Measurements from ENCODE around the gene SMYD3. TPM values are rescaled to one million over a fixed set of nuclear protein-coding genes. Genes with fewer than 3 reads are reported as not detected.

Gene SMYD3
- total RNA-seq, 1 donor from 2014 or later = 29.3 TPM

DNA sequence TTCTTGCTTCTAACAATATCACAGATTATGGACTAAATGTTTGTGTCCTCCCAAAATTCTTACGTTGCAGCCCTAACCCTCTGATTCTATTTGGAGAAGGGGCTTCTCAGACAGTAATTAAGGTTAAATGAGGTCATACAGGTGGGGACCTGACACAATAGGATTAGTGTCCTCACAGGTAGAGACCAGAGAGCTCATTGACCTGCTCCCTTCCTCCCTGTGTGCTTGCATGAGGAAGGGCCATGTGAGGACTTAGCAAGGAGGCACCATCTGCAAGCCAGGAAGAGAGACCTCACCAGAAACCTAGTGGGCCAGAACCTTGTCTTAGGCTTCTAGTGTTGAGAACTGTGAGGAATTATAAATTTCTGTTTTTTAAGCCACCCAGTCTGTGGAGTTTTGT is 322.6 kb downstream of the SMYD3 start:
- Mint-ChIP-seq H3K27ac (ENCODE audit: unreplicated experiment) (no peak overlapping the region), H3K36me3 (ENCODE audit: low read depth) (no peaks in the 10 kb centered on the region), H3K4me1 (ENCODE audit: low read depth) (peaks cover 11% of the 10 kb centered on the region), H3K4me3 (ENCODE audit: unreplicated experiment) (no peak overlapping the region), H3K27me3 (ENCODE audit: low read depth) (no peaks in the 10 kb centered on the region), H3K9me3 (ENCODE audit: low read depth) (no peaks in the 10 kb centered on the region)
- DNase-seq (ENCODE audit: low spot score) = no peak
- TF ChIP-seq, protein P1, sequence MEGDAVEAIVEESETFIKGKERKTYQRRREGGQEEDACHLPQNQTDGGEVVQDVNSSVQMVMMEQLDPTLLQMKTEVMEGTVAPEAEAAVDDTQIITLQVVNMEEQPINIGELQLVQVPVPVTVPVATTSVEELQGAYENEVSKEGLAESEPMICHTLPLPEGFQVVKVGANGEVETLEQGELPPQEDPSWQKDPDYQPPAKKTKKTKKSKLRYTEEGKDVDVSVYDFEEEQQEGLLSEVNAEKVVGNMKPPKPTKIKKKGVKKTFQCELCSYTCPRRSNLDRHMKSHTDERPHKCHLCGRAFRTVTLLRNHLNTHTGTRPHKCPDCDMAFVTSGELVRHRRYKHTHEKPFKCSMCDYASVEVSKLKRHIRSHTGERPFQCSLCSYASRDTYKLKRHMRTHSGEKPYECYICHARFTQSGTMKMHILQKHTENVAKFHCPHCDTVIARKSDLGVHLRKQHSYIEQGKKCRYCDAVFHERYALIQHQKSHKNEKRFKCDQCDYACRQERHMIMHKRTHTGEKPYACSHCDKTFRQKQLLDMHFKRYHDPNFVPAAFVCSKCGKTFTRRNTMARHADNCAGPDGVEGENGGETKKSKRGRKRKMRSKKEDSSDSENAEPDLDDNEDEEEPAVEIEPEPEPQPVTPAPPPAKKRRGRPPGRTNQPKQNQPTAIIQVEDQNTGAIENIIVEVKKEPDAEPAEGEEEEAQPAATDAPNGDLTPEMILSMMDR (IDR thresholded peaks at IDR 0.05) = no peak

GRCh38 chr1:246182149-246182851 is 324.8 kb downstream of the SMYD3 start:
- no peak for DNase-seq (ENCODE audit: low spot score)
- Mint-ChIP-seq H3K4me1 (ENCODE audit: low read depth) (peaks cover 11% of the 10 kb centered on the region), H3K36me3 (ENCODE audit: low read depth) (no peaks in the 10 kb centered on the region), H3K4me3 (ENCODE audit: unreplicated experiment) (no peak overlapping the region), H3K27ac (ENCODE audit: unreplicated experiment) (no peak overlapping the region), H3K9me3 (ENCODE audit: low read depth) (no peaks in the 10 kb centered on the region), H3K27me3 (ENCODE audit: low read depth) (no peaks in the 10 kb centered on the region)
- TF ChIP-seq, protein P1 (IDR thresholded peaks at IDR 0.05) = no peak

DNA sequence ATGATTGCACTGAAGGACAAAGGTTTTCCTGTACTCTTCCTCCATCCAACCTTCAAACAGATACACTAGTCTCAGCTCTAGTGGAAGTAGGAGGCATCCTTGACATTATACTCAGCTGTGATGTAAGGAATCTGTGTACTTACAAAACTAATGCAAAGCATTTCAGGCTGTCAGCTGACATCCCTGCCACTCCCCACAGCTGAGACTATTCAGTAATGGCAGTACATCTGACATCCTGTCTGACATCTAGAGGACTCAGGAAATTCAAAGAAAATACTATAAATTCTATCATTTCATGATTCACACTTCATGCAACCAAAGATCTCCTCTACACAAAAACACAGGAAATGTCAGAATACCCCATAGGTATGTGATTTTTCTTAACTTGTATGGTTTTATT is 325.8 kb downstream of the SMYD3 start:
- TF ChIP-seq, protein P1 (IDR thresholded peaks at IDR 0.05) = no peak
- peaks cover 17% of the 10 kb centered on the region for H3K4me1 Mint-ChIP-seq (ENCODE audit: low read depth)
- H3K9me3 Mint-ChIP-seq (ENCODE audit: low read depth) = no peaks in the 10 kb centered on the region
- H3K36me3 Mint-ChIP-seq (ENCODE audit: low read depth) = no peaks in the 10 kb centered on the region
- H3K4me3 Mint-ChIP-seq (ENCODE audit: unreplicated experiment) = no peak overlapping the region
- H3K27ac Mint-ChIP-seq (ENCODE audit: unreplicated experiment) = peak overlapping the region; percentile 27
- no peaks in the 10 kb centered on the region for H3K27me3 Mint-ChIP-seq (ENCODE audit: low read depth)
- no peak for DNase-seq (ENCODE audit: low spot score)

DNA sequence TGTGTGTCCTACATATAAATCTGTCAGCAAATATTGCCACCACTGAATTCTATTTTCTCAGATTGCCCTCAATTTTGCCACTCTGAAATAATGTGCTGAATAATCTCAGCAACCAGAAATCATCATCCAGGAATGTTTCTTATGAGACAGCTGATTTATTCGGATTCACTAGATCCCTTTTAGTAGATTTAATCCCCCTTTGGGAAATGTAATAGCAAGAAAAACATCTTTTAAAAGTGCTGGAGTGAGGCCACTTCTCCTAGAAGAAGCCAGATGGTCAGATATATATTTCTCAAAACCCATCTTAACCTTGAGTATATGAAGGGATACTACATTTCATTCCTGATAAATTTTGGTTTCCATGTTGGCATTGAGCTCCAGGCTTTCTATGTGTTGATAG is 327.7 kb downstream of the SMYD3 start:
- TF ChIP-seq, protein P1 (IDR thresholded peaks at IDR 0.05) = no peak

GRCh38 chr1:246178717-246179311 is 328.3 kb downstream of the SMYD3 start:
- no peak for DNase-seq (ENCODE audit: low spot score)
- Mint-ChIP-seq H3K9me3 (ENCODE audit: low read depth) (no peaks in the 10 kb centered on the region), H3K4me1 (ENCODE audit: low read depth) (peaks cover 18% of the 10 kb centered on the region), H3K4me3 (ENCODE audit: unreplicated experiment) (no peak overlapping the region), H3K27me3 (ENCODE audit: low read depth) (no peaks in the 10 kb centered on the region), H3K27ac (ENCODE audit: unreplicated experiment) (no peak overlapping the region), H3K36me3 (ENCODE audit: low read depth) (peaks cover 1% of the 10 kb centered on the region)
- TF ChIP-seq, protein P1 (IDR thresholded peaks at IDR 0.05) = no peak

More for the DNA sequence above, 327.7 kb downstream of the SMYD3 start:
- no peaks in the 10 kb centered on the region for H3K9me3 Mint-ChIP-seq (ENCODE audit: low read depth)
- no peaks in the 10 kb centered on the region for H3K27me3 Mint-ChIP-seq (ENCODE audit: low read depth)
- peaks cover 1% of the 10 kb centered on the region for H3K36me3 Mint-ChIP-seq (ENCODE audit: low read depth)
- DNase-seq (ENCODE audit: low spot score) = no peak
- H3K27ac Mint-ChIP-seq (ENCODE audit: unreplicated experiment) = no peak overlapping the region
- peaks cover 20% of the 10 kb centered on the region for H3K4me1 Mint-ChIP-seq (ENCODE audit: low read depth)
- no peak overlapping the region for H3K4me3 Mint-ChIP-seq (ENCODE audit: unreplicated experiment)
